OCI-LY7 (cell line): ENCODE measurements around the gene GMDS. TPM values are rescaled to one million over a fixed set of nuclear protein-coding genes. Genes with fewer than 3 reads are reported as not detected.

Experiments used
- BruUV-seq: library from RNA; stranded (reverse); fragments of 400-500 nt; replicated peaks from 2 replicates; lab custom pipeline; 2021; lab: Mats Ljungman, UMichigan
- CTCF ChIA-PET: fragments of 300-600 bp; sonication (Branson Sonifier 250); formaldehyde crosslinking; loops from one replicate; lab custom pipeline; 2022; ENCODE audit warnings: antibody characterized with exemption; ENCODE audit not compliant: unreplicated experiment; lab: Charles Lee
- POLR2A ChIA-PET: fragments of 300-600 bp; sonication (Branson Sonifier 250); formaldehyde crosslinking; loops from one replicate; lab custom pipeline; 2022; ENCODE audit warnings: antibody characterized with exemption; lab: Charles Lee
- DNase-seq: peaks from one replicate; pipeline ENCODE4 v3.0.0-alpha.2; 2015; ENCODE audit warnings: low spot score
- H2AFZ ChIP-seq: fragments of 200-600 bp; sonication (generic), shearing (Covaris generic); 2 replicates; pipeline ENCODE4 v1.6.1; 2014; ENCODE audit warnings: mild to moderate bottlenecking, antibody characterized with exemption, low read length, moderate library complexity
- H3K27ac ChIP-seq: fragments of 200-600 bp; sonication (generic); 2 replicates; pipeline ENCODE4 v1.5.1; 2014; ENCODE audit warnings: mixed run types, low read depth, mild to moderate bottlenecking, moderate library complexity, low read length, inconsistent platforms; ENCODE audit not compliant: poor library complexity, severe bottlenecking
- H3K36me3 ChIP-seq: fragments of 200-600 bp; sonication (generic); 2 replicates; pipeline ENCODE4 v1.6.1; 2014; ENCODE audit warnings: mild to moderate bottlenecking, antibody characterized with exemption, low read length, moderate library complexity, mixed read lengths; ENCODE audit not compliant: insufficient read depth
- H3K4me1 ChIP-seq: fragments of 200-600 bp; sonication (generic); 2 replicates; pipeline ENCODE4 v1.5.1; 2014; ENCODE audit warnings: mild to moderate bottlenecking, low read length; ENCODE audit not compliant: insufficient read depth, poor library complexity, severe bottlenecking
- H3K4me2 ChIP-seq: fragments of 200-600 bp; sonication (generic); 2 replicates; pipeline ENCODE4 v1.6.1; 2014; ENCODE audit warnings: mild to moderate bottlenecking, low read length
- H3K4me3 ChIP-seq: fragments of 200-600 bp; sonication (generic); 2 replicates; pipeline ENCODE4 v1.5.1; 2014; ENCODE audit warnings: mild to moderate bottlenecking, low read depth, low read length; ENCODE audit not compliant: poor library complexity, severe bottlenecking
- H3K79me2 ChIP-seq: fragments of 200-600 bp; sonication (generic); 2 replicates; pipeline ENCODE4 v1.6.1; 2016; ENCODE audit warnings: low read depth, mild to moderate bottlenecking, low read length, moderate library complexity, mixed read lengths; ENCODE audit not compliant: insufficient read depth
- H3K9me2 ChIP-seq: fragments of 200-600 bp; sonication (generic); 2 replicates; pipeline ENCODE4 v1.6.1; 2016; ENCODE audit warnings: mild to moderate bottlenecking, low read length, mixed read lengths; ENCODE audit not compliant: insufficient read depth
- H3K9me3 ChIP-seq: fragments of 200-600 bp; sonication (generic); 2 replicates; pipeline ENCODE4 v1.6.1; 2014; ENCODE audit warnings: mild to moderate bottlenecking, mixed run types, low read length, mixed read lengths
- H4K20me1 ChIP-seq: fragments of 200-600 bp; sonication (generic); 2 replicates; pipeline ENCODE4 v1.6.1; 2014; ENCODE audit warnings: mild to moderate bottlenecking, antibody characterized with exemption, low read length, moderate library complexity, mixed read lengths; ENCODE audit not compliant: insufficient read depth
- EZH2phosphoT487 ChIP-seq: fragments of 200-600 bp; sonication (generic); IDR thresholded peaks from 2 replicates; pipeline ENCODE4 v1.6.1; 2018; ENCODE audit warnings: low read depth, borderline replicate concordance, mild to moderate bottlenecking, mixed run types, antibody characterized with exemption, low read length, moderate library complexity, mixed read lengths
- intact Hi-C: fragments of 100-400 bp; cut with micrococcal nuclease; formaldehyde crosslinking; loops from one replicate; pipeline ENCODE4 v1.10.0; 2022; ENCODE audit not compliant: unreplicated experiment
- total RNA-seq, 2 experiments: library from RNA; depleted of rRNA in 1 of 2; stranded (reverse); fragments of >200 nt in 1 of 2; shearing (Covaris generic) in 1 of 2; gene quantifications; 2 replicates each; pipeline ENCODE4 v1.2.3, GENCODE V29; 2014 to 2022
- TF ChIP-seq, protein P1 (sequence below): fragments of 200-600 bp; sonication (generic); conservative IDR thresholded peaks from 2 replicates; pipeline ENCODE4 v1.5.1; 2014; ENCODE audit warnings: mild to moderate bottlenecking, antibody characterized with exemption, low read length, moderate library complexity, mixed read lengths

GMDS gene
- total RNA-seq, 2 experiments from 2014 or later, result 9.9 to 26.8 TPM

DNA sequence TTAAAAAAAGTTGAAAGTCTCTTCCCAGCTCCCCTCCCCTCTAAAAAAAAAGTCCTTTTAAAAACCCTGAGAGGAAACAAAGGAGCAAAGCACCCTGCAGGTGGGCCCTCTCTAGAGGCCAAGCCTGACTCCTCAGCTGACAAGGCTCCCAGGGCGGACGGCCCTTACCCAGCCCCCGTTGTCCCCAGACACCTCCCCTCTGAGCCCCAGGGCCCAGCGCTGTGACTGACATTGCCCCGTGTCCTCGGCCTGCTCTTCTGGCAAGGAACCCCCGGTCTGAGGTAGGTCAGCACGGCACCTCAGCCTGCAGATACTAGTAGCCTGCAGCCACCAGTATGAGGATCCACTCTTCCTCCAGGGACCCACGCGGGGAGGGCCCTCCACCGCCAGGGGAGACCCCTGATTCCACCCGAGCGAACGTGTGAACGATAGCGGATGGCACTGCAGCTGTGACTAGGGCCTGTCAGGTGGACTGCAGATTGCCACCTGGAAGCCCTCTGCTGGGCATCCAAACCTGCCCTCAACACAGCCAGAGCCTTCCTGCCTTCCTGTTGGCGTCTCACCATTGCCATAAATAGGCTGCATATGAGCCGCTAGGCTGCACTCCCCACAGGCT, 601.5 kb downstream of the GMDS start:
- Histone ChIP-seq H3K4me2 (no peak overlapping the region), H2AFZ (no peak overlapping the region), H3K9me3 (no peaks in the 10 kb centered on the region), H3K27ac (no peak overlapping the region), H3K79me2 (no peaks in the 10 kb centered on the region), H3K4me3 (no peak overlapping the region), H3K36me3 (no peaks in the 10 kb centered on the region), H3K4me1 (no peaks in the 10 kb centered on the region), H3K9me2 (no peaks in the 10 kb centered on the region), H4K20me1 (no peaks in the 10 kb centered on the region)
- intact Hi-C loops, result no loop called here
- CTCF ChIA-PET, result interaction anchor here (0.6 kb wide), 1 partner anchor 44 kb away, joined by 4 read pairs; no protein-coding TSS in a partner anchor
- no peak for DNase-seq
- POLR2A ChIA-PET, result no interaction called here
- no TSS peak for BruUV-seq
- no peak for TF ChIP-seq EZH2phosphoT487
- TF ChIP-seq, protein P1, sequence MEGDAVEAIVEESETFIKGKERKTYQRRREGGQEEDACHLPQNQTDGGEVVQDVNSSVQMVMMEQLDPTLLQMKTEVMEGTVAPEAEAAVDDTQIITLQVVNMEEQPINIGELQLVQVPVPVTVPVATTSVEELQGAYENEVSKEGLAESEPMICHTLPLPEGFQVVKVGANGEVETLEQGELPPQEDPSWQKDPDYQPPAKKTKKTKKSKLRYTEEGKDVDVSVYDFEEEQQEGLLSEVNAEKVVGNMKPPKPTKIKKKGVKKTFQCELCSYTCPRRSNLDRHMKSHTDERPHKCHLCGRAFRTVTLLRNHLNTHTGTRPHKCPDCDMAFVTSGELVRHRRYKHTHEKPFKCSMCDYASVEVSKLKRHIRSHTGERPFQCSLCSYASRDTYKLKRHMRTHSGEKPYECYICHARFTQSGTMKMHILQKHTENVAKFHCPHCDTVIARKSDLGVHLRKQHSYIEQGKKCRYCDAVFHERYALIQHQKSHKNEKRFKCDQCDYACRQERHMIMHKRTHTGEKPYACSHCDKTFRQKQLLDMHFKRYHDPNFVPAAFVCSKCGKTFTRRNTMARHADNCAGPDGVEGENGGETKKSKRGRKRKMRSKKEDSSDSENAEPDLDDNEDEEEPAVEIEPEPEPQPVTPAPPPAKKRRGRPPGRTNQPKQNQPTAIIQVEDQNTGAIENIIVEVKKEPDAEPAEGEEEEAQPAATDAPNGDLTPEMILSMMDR, result no peak

DNA sequence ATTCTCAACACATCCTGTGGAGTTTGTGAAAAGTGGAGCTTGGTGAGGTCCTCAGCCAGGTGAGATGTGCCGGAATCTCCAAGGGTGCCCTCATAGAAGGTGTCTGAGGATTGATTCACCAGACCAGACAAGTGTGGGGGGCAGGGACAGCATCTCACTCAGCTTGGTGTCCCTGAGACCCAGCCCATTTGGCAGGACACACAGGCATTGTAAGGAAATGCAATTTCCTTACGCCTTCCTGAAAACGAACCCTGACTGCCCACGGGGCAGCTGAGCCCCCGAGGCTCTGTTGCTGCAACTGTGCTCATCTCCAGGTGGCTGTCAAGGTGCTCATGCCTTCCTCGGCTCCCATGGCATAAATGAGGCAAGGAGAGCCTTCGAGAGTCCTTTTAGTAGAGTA, 602.3 kb downstream of the GMDS start:
- Histone ChIP-seq H3K4me2 (no peak overlapping the region), H3K27ac (no peak overlapping the region), H3K9me3 (no peaks in the 10 kb centered on the region), H3K36me3 (no peaks in the 10 kb centered on the region), H4K20me1 (no peaks in the 10 kb centered on the region), H3K4me3 (no peak overlapping the region), H3K4me1 (no peaks in the 10 kb centered on the region), H2AFZ (no peak overlapping the region), H3K79me2 (no peaks in the 10 kb centered on the region), H3K9me2 (no peaks in the 10 kb centered on the region)
- ChIA-PET POLR2A (no interaction called here), CTCF (no interaction called here)
- BruUV-seq, result no TSS peak
- DNase-seq, result no peak
- no peak for TF ChIP-seq EZH2phosphoT487
- TF ChIP-seq, protein P1, result no peak
- intact Hi-C loops, result no loop called here

DNA sequence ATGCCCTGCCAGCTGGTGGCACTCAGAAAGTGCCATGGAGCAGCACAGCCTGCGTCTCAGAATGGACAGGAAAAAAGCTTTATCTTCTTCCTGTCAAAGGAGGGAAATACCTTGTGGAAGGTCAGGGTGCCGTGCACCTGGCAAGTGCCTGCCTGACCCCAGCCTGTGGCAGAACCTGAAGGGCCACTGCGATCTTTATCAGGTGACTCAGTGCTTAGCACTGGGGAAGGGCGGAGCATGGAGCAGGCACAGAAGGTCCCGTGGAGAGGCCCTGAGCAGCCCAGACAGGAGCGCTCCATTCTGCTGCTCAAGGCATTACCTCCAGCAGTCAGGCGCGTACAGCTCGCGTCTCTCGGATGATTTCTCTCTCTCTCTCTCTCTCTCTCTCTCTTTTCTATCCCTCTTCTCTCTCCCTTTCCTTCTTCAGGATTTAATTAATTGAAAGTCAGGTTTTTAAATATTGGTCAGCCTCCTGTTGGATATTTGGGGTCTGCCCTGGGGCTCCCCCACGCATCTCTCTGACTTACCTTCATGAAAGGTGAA, 604.0 kb downstream of the GMDS start:
- intact Hi-C loops, result no loop called here
- Histone ChIP-seq H3K36me3 (no peaks in the 10 kb centered on the region), H3K4me3 (no peak overlapping the region), H3K27ac (no peak overlapping the region), H3K9me3 (no peaks in the 10 kb centered on the region), H3K79me2 (no peaks in the 10 kb centered on the region), H3K9me2 (no peaks in the 10 kb centered on the region), H4K20me1 (no peaks in the 10 kb centered on the region), H2AFZ (no peak overlapping the region), H3K4me2 (no peak overlapping the region), H3K4me1 (no peaks in the 10 kb centered on the region)
- BruUV-seq, result no TSS peak
- TF ChIP-seq EZH2phosphoT487, result no peak
- TF ChIP-seq, protein P1, result no peak
- no peak for DNase-seq
- ChIA-PET POLR2A (no interaction called here), CTCF (no interaction called here)
